HG03432 (cell line): ENCODE data around the gene TTPAL.

Experiments used
- ATAC-seq: cut with Tn5 transposase; IDR thresholded peaks from one replicate; pipeline ENCODE4 v1.9.1; 2021; ENCODE audit warnings: mild to moderate bottlenecking, moderate library complexity; ENCODE audit not compliant: unreplicated experiment

TTPAL gene

DNA sequence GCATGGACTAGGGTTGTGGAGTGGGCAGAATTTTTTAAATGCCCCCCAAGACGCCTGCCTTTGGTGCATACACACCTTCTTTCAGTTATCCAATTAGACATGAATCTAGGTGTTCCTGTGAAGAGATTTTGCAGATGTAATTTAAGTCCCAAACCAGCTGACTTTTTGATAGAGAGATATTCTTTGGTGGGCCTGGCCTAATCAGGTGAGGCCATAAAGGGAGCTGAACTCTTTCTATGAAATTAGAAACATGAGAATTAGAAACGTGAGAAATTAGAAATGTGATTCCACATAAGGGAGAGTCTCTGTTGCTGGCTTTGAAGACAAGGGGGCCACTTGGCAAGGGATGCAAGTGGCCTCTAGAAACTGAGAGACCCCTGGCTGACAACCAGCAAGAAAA, 36.4 kb upstream of the TTPAL start:
- ATAC-seq: no peak

- no peak for ATAC-seq
These were observed 33.2 kb upstream of the TTPAL start for GRCh38 chr20:44442298-44443070.

DNA sequence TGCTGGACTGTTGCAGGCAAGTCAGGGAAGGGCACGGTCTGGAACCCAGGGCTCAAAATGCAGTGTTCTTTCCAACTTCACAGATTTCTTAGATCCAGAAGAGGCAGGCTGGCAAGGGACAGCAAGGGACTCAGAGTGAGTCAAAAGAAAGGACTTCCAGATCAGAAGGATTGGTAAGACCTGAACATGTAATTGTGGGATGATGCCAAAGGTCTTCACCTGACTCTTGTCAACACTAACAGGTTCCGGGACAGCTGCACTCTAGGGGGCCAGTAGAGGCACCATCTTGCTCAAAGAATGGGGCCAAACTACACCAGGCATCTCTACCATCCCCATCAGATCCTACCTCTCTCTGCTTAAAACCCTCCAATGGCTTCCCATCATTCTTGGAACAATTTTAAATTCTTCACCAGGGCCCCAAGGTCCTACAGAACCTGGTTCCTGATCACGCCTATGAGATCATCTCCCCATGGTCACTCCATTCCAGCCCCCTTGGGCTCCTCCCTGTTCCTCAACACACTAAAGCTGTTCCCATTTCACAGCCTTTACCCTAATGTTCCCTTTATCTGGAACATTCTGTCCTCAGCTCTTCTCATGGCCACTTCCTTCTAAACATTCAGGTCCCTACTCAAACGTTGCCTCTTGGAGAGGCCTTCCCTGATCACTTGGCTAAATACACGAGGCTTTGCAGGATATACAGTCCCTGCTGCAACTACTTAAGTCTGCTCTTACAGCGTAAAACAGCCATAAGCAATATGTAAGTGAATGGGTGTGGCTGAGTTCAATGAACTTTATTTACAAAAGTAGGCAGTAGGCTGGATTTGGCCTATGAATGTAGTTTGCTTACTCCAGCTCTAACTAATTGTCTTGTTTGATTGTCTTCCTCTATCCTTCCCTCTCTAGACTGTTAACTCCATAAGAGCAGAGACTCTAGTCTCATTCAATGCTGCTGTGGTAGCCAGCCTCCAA, 29.6 kb upstream of the TTPAL start:
- no peak for ATAC-seq

DNA sequence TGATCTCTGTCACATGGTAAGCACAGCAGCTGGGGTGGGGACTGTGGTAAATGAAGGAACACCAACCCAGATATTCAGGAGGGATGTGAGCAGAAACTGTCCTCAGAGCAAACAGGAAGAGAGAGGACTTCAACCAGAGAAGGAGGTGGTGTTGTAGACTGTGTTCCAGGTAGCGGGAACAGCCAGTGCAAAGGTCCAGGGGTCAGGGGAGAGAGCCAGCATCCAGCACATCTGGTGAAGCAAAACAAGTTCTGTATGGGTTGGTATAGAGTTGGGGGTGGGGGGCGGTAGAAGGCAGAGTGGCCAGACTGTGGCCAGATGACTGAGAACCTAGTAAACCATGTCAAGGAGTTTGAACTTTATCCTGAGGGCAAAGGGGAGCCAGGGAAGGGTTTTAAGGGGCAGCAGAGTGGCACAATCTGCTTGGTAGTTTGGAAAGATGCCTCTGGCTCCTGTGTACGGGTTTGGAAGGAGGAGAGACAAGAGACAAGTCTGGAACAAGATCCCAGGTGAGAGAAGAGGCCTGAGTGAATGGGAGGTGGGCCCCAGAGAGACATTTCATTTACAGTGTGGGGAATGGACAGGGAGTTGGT, 27.8 kb upstream of the TTPAL start:
- ATAC-seq: no peak

DNA sequence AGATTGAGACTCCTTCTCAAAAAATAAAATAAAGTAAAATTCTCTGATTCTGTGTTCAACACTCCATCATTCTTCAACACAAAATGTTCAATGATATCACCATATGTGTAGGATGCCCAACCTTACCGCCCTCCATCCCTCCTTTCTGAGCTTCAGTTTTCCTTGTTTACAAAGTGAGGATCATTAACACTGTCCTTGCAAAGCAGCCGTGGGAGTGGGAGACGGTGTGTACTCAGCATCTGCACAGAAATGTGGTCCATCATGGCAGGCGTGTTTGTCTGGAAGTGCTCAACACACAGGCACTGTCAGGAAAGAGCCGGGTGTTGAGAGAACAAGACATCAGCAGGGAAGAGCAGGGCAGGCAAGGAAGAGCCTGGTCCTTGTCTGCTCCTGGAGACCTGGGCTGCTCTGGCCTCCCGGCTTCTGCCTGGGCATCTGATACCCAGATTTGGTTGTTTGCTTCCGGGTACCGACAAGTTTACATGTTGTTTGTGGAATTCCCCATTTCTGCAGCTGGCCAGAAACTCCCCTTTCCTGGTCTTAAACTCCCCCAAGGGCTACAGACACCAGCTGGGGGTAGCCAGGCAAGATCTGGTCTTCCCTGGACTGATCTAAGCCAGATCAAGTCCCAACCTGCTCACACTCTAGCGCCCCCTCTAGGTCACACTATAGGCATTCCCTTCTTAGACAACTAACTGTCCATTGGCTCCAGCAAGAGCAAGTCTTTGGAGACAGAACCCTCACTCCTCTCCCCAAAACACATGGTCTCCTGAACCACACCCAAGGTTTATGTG, 26.7 kb upstream of the TTPAL start:
- ATAC-seq: no peak

GRCh38 chr20:44449864-44450263, 25.8 kb upstream of the TTPAL start:
- no peak for ATAC-seq

GRCh38 chr20:44450281-44450889, 25.3 kb upstream of the TTPAL start:
- no peak for ATAC-seq

DNA sequence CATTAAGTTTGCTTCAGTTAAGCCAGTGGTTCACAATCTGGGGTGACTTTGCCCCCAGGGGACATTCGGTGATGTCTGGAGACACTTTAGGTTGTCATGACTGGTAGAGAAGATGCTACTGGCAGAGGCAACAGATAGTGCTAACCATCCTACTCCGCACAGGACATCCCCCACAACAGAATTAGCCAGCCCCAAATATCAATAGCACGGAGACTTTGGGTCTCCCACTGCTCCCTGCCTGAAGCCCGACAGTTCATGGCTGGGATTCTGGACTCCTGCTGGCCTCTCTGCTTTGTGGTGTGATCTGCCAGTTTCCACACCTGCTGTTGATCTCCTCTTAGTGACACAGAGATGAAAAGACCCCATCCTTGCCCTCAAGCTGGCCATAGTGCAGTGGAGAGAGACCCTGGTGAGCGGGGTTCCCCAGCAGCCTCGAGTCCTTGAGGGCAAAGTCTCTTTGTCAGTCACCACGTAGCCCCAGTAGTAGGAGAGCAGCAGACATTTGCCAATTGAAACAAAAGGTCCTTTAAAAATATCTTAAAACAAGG, 24.7 kb upstream of the TTPAL start:
- no peak for ATAC-seq

DNA sequence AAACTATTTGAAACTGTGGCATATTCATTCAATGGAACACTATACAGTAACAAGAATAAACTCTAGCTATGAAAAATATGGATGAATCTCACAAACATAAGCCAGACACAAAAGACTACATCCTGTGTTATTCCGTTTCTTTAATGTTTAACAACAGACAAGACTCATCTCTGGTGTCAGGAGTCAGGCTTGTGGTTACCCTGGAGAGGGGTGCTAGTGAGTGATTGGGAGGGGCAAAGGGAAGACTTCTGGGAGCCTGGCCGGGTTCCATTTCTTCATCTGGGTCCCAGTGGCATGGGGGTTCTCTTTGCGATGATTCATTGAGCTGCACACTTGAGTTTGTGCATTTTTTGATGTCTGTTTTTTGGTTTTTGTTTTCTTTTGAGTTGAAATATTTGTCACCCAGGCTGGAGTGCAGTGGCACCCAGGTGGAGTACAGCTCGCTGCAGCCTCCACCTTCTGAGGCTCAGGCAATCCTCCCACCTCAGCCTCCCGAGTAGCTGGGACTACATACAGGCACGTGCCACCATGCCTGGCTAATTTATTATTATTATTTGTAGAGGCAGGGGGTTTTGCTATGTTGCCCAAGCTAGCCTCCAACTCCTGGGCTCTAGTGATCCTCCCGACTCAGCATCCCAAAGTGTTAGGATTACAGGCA, 21.2 kb upstream of the TTPAL start:
- no peak for ATAC-seq

DNA sequence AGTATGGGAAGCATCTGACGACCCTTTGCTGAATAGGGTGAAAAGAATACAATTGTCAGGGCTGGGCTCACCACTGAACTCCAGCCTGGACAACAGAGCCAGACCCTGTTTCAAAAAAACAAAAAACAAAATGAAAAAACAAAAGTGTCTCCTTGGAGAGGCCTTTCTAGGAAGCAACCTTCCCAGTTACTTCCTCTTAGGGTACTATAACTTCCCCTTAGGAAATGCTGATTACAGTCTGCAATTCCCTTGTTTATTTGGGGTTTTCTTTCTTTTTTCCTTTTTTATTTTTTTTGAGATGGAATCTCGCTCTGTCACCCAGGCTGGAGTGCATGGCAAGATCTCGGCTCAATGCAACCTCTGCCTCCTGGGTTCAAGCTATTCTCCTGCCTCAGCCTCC, 20.5 kb upstream of the TTPAL start:
- ATAC-seq: no peak

GRCh38 chr20:44456611-44457010, 19.1 kb upstream of the TTPAL start:
- no peak for ATAC-seq

GRCh38 chr20:44457016-44457415, 18.7 kb upstream of the TTPAL start:
- ATAC-seq: no peak

DNA sequence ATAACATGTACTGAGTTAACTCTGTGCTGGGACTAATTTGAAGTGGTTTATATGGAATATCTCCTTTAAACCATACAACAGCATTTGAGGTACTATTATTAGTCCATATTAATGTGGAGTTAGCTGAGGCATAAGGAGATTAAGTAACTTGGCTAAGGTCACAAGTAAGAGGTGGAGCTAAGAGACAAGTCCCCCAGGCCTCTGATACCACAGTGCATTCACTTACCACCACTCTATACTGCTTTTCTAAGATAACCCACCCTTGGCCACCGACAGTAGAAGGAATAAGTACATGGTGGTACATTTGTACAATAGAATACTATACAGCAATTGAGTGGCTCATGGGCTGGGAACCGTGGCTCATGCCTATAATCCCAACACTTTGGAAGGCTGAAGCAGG, 16.4 kb upstream of the TTPAL start:
- ATAC-seq: no peak

DNA sequence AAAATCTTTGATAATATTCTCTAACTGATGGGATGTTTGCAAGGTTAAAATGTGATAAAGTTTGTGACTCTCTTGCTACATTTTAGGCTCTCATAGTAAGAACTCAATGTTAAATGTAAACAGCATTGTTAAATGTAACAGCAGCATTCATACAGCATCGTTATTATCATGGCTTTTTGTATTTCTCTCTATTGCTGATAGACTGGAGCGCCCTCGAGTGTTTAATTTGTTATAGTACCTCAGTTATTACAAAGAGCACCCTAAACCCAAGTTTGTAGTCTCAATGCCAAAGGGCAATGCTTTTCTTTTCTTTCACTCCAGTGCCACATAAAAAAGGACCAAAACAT, 14.9 kb upstream of the TTPAL start:
- ATAC-seq: no peak

DNA sequence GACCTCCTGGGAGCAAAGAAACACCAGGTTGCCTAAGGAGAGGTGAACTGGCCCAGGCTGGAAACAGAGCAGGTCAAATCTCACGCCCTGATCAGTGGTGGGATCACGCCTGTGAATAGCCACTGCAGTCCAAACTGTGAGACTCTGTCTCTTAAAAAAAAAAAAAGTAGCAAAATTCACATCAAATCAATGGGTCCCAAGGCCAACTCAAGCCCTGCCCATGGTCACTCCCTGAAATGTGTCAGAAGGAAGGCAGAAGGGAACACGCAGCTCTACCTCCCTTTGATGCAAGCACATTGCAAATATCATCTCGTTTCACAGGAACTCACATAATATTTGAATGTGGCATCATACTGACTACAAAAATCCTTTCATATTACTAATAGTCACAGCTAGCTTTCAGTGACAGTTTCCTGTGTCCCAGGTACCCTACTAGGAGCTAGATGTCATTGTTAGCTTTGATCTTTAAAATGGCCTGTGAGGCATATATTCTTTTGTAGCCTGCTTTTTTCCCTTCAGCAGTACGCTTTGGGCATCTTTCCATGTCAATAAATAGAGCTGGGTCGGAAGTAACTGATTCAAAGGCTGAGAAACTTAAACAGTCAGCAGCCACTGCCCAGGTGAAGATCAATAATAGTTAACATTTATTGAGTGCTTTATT, 14.4 kb upstream of the TTPAL start:
- no peak for ATAC-seq

GRCh38 chr20:44461803-44462174, 13.9 kb upstream of the TTPAL start:
- ATAC-seq: no peak

- no peak for ATAC-seq
These were observed 12.2 kb upstream of the TTPAL start for GRCh38 chr20:44463466-44463865.

GRCh38 chr20:44464514-44464913, 11.2 kb upstream of the TTPAL start:
- no peak for ATAC-seq

DNA sequence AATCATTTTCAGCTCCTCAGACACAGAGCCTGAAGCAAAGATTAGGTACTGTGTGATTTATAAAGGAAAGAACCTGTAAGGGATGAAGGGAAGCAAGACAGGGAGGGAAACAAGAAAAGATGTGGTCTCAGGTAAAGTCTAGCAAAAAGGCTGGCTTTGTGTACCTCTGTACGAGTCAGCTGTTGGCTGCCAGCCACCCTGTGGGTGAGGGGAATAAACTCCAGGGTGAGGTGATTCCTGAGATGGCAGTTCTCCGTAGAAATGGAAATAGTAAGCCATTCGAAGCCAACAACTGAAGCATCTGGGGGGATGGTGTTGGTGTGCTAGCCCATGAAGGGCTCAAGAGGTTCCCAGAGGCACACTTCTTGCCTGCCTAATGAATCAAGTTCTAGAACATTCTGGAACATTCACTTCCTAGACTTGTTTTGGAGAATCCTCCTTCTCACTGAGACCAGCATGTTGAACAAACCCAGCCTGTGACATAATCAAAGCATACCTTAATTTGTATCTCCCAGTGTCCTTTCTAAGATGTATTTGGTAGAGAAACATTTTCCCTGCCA, 10.6 kb upstream of the TTPAL start:
- no peak for ATAC-seq
